Measurements from ENCODE around the gene ABCG2.
"Not testable (repeated sequence)": the region's sequence is repeated elsewhere in the genome, so short reads cannot be mapped to it uniquely, and the experiment has no call there.

The ABCG2 gene

DNA sequence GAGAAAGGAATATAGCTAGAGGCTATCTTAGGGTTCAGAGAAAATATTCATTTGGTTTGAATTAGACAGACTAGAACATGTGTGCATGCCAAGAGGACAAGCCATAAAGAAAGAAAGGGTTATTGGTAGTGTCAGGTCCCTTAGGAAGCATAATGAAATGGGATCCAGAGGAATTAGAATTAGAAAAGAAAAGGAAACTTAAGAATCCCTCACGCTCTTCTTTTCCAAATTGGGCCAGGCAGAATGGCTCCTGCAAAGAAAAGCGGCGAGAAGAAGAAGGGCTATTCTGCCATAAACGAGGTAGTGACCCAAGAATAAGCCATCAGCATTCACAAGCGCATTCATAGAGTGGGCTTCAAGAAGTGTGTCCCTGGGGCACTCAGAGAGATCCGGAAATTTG lies 4.9 kb upstream of the ABCG2 start:
- no peak for DNase-seq

DNA sequence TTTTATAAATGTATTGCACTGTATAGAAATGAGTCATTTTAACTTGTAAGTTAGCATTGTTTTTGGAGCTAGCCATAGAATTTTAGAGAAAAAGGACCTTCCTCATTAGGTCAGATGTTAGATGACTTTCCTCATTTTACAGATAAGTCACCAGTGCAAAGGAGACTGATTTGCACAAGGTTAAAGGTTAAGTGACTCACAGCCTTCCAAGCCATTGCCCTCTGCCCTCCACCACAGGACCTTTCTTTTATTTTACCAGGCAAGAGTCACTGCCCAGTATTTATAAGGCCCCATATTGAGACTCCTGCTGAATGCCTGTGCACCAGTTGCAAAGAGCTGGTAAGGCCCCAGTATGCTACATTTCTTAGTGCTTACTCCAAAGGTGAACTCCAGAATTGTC lies 4.2 kb upstream of the ABCG2 start:
- DNase-seq: no peak

DNA sequence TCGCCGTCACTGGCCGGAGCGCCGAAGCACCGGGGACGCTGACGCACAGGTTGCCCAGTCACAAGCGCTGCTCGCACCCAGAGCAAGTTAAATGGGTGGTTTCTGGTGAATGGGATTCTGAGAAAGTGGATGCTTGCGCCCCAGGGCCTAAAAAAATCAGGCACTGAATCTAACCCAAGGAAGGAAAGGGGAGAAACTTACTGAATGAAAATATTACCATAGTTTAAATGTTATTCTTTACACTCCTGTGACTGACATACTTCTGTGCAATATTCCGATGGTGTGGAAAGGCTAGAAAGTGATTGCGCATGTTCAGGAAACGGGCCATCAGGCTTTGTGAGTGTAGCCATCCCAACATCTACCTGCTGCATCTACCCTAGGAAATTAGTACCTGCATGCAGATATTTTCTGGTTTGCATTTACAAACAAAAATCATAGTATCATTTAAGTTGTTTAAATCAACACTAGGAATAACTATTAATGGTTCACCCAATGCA lies 838 bp upstream of the ABCG2 start:
- DNase-seq: no peak

DNA sequence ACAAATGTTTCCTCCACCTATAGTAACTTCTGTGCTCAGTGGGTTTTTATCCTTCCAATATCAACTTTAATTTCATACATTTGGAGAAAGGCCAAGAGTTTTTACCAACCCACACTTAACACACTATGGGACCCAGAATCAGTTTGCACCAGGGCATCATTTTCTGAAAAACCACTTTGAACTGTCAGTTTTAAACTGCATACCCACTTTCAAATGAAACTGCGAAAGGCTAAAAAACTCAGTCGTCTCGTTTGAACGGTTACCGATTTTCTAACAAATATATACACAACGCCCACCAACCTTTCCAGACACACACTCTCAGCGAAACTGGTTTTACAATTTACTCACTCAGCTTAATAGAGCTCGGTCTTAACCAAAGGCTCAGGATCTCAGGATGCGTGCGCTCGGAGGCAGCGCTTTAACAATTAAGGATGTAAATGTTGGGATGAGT lies 376 bp downstream of the ABCG2 start:
- no peak for DNase-seq

DNA sequence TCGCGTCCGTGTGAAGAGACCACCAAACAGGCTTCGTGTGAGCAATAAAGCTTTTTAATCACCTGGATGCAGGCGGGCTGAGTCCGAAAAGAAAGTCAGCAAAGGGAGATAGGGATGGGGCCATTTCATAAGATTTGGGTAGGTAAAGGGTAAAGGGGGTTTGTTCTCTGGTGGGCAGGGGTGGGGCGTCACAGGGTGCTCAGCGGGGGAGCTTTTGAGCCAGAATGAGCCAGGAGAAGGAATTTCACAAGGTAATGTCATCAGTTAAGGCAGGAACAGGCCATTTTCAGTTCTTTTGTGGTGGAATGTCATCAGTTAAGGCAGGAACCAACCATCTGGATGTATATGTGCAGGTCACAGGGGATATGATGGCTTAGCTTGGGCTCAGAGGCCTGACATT lies 6.1 kb downstream of the ABCG2 start:
- not testable (repeated sequence) for DNase-seq

DNA sequence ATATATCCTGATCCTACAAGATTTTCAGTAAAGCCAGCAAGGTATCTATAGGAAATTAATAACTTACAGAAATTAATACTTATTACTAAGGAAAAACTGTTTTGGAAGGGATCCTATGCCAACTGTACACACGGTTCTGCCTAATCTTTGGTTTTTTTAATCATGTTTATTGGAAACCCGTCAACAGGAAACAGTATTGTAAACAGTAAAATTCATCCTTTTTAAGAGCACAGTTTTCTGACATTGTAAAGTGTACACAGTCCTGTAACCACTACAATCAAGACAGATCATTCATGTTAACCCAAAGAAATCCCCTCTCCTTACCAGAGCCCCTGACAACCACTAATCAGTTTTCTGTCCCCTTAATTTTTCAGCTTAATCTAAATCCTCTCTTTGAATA lies 9.9 kb downstream of the ABCG2 start:
- no peak for DNase-seq

DNA sequence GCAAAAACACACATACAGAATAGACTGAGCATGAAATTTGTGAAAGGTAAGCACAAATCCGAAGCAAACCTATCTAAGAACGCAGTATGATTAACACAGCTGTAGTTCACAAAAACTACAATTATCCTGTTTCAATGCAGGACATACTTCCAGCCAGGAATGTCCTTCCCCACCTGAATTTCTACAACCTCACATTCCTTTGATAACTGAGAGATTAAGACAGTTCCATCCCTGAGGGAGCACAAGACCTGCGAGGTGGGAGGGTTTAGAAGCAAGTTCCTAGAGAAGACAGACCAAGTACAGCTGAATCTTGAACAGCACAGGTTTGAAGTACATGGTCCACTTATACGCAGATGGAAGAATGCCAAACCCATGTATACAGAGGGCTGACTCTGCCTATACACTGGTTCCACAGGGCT lies 10.6 kb downstream of the ABCG2 start:
- no peak for DNase-seq

DNA sequence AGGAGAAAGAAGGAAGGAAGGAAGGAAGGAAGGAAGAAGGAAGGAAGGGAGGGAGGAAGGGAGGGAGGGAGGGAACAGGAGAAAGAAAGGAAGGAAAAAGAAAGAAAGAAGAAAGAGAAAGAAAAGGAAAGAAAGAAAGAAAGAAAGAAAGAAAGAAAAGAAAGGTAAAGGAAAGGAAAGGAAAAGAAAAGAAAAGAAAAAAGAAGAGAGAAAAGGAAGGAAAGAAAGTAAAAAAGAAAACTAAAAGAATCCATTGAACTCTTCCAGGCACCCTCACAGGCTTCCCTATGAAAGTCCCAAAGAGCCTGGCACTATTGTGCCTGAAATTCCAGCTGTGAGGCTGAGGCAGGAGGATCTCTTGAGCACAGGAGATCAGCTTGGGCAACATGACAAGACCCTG lies 11.5 kb downstream of the ABCG2 start:
- DNase-seq: no peak

DNA sequence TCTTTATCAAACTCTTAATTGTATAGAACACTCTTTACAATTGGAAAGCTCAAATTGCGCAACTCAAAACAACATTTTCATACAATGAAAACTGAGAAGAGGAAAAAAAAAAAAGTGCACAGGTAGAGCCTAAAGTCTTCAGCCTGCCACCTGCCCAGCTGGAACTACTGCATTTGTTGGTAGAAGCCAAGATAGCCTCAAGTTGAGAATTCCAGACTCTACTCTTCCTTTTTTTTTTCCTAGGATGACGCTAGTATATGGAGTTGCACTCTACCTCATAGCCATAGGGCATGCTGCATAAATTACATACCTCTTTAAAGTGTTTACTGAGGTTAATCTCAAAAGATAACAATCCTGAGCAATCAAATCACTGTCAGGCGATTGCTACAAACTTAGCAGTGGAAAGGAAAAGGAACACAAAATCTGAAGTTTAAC lies 13.6 kb downstream of the ABCG2 start:
- DNase-seq: no peak

DNA sequence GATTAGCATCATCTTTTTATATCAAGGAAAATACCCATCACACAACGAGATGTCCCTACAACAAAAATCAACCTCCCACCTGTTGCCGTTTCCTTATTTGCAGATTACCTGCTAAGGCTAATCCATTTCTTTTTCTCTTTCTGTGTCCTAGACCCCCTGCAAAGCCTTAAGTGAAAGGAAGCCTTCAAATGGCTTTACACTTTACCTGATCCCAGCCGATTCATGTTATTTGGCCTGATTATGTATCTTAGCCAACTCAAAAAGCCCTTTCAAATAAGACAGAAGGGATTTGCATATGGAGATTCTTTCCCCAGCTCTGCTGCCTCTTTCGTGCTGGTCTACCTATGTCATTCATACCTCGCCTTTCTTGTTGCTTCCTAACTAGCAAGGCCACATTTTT lies 14.4 kb downstream of the ABCG2 start:
- no peak for DNase-seq

DNA sequence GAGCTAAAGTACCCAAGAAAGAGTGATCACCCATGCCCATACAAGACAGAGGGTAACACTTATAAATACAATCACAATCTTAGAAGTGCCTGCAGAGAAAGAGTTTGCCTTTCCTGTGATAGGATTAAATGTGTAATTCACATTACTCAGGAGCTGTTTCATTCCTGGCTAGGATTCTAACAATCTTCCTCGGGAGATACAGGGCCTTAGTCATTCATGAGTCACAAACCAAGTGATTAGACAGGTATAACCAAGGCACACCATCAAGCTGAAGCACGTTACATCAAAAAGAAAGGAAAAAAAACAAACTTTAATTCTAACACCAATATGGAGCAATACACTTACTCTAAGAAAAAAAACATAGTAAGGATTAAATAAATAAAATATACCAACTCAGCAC lies 14.9 kb downstream of the ABCG2 start:
- no peak for DNase-seq

DNA sequence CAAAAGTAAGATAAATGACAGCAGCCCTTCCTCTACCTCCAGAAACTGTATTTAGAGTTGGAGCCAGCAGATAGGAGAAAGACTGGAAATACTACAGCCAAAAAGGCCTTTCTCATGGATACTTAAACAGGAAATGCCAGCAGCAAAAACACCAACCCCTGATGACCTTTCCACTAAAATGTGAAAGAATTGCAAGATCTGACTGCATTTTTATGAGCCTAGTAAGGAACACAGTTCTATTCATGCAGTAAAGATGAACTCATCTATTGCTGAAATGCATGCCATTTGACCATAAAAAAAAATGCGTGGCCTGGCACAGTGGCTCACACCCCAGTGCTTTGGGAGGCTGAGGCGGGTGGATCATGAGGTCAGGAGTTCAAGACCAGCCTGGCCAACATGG lies 19.9 kb downstream of the ABCG2 start:
- no peak for DNase-seq

DNA sequence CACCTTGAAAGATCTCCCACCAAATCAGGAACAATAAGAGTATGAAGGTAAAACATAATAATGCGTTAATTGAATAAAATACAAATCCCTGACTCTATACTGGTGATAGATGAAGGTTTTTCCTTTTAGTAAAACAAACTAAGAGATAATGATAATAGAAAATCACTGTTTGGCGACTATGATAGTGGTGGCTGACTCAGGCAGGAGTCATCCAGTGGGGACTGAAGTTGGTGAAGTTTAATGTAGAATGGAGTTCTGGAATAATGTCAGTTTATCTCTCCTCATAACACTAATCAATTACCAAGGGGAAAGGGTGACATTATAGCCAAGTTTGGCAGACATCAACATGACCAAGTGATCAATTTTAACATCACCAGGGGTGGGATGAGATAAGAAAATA lies 21.3 kb downstream of the ABCG2 start:
- DNase-seq: no peak

DNA sequence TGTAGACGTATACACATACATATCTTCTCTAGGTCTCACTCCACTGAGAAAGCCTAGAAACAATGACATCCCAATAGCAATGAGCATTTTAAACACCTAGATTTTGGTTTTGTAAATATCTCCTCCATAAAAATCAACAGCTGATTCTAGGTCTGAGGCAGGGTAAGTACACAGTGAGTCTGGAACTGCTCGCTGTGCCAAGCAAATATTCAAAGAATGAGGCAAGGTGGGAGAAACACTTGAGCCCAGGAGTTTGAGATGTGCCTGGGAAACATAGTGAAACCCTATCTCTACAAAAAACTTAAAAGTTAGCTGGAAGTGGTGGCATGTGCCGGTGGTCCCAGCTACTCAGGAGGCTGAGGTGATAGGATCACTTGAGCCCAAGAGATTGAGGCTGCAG lies 22.2 kb downstream of the ABCG2 start:
- DNase-seq: no peak

DNA sequence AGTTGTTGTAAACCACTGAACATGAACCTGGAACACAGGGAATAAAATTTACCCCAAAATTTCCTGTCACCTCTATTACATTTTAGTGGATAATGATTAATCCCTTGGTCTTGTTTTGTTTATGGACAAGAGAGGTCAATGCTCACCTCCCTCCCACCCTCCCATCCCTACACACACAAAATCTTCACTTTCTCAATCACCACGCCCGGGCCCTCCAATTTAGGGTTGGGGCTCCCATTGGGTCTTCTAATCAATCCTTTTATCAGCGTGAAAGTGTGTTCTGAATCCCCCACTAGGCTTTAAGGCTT lies 23.1 kb downstream of the ABCG2 start:
- no peak for DNase-seq

DNA sequence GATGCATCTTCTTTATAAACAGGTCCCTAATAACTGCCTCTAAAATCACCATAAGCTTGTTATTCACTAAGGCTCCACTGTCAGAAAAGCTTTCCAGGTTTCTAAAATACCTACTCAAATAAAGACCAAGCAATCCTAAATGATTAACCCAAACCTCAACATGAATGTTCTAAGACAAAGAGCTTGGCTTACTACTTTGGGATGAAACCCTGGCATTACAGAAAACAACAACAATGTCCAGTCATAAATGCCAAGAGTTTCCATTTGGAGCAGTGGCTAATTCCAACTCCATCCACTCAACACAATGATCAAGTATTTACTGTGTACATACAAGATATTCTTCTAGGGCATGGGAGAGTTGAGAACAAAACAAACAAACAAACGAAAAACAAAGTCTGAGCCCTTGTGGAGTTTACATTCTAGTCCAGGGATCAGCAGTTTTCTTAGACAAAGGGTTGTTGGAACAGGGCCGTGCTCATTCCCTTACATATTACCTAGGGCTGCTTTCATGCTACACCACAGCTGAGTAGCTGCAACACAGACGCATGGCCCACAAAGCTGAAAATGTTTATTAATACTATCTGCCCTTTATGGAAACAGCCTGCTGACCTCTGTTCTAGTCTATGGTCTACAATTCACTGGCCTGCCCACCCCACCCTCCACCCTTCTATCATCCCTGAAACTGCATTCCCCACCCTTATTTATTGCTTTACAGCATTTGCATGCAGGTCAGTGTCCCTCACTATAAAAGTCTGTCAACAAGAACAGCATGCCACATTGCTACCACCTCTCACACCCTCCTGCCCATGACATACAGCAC lies 23.7 kb downstream of the ABCG2 start:
- no peak for DNase-seq

DNA sequence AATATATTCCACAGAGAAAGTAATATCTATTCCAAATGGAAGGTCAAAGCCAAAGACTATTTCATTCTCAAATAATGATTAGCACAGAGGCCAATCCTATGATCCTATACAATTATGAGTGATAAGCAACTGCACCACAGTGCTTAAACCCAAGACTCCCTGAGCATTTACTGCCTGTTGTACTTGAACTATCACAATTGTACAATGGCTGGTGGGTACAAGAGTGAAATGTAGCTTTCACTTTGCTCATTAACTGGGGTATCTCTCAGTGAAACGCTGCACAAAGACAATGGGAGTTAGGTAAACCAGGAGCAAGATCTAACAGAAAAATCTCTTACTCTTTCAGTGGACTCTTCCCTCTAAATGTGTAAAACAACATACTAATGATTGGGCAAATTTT lies 24.3 kb downstream of the ABCG2 start:
- DNase-seq: no peak

DNA sequence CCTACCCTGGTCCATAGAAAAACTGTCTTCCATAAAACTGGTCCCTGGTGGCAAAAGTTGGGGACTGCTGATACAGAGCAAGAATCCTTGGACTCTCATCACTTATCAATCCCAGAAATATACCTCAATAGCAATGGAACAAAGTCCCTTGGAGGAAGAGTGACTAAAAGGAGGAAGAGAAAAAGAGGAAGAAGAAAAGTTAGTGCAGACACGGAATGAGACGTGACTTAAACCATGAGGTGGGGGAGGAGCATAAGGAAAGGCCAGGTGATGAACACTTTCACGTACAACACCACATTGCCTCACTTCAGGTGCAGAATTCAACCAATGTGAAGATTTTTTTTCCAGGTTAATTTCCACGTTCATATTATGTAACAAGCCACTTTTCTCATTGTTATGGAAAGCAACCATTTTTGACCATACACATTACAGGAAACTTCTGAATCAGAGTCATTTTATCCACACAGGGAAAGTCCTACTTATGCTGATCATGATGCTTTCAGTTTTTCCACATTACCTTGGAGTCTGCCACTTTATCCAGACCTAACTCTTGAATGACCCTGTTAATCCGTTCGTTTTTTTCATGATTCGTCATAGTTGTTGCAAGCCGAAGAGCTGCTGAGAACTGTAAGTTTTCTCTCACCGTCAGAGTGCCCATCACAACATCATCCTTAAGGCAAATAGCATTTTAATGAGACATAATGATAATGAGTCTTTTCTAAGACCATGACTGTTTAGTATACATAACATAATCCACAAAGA lies 27.7 kb downstream of the ABCG2 start:
- DNase-seq: no peak

DNA sequence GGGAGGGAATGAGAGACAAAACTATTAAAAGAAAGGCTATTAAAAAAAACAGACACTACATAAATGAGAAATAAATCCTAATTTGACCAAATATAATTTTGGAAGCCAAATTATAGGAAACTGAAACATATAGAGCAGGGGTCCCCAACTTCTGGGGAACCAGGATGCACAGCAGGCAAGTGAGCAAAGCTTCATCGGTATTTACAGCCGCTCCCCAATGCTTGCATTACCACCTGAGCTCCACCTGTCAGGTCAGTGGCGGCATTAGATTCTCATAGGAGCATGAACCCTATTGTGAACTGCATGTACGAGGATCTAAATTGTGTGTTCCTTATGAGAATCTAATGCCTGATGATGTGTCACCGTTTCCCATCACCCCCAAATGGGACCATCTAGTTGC lies 28.4 kb downstream of the ABCG2 start:
- no peak for DNase-seq

DNA sequence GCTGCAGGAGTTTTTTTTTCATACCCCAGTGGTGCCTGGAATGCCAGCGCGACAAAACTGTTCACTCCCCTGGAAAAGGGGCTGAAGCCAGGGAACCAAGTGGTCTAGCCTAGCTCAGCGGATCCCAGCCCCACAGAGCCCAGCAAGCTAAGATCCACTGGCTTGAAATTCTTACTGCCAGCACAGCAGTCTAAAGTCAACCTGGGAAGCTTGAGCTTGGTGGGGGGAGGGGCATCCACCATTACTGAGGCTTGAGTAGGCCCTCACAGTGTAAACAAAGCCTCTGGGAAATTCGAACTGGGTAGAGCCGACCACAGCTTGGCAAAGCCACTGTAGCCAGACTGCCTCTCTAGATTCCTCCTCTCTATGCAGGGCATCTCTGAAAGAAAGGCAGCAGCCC lies 36.2 kb downstream of the ABCG2 start:
- not testable (repeated sequence) for DNase-seq

DNA sequence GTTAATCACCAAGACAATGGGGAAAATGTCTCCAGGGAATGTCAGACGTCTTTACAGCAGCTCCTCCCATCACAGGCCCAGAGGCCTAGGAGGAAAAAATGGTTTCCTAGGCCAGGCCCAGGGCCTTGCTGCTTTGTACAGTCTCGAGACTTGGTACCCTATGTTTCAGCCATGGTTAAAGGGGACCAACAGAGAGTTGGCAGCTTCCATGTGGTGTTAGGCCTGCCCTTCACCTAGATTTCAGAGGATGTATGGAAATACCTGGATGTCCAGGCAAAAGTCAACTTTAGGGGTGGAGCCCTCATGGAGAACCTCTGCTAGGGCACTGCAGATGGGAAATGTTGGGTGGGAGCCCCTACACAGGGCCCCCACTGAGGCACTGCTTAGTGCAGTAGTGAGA lies 38.5 kb downstream of the ABCG2 start:
- DNase-seq: no peak

DNA sequence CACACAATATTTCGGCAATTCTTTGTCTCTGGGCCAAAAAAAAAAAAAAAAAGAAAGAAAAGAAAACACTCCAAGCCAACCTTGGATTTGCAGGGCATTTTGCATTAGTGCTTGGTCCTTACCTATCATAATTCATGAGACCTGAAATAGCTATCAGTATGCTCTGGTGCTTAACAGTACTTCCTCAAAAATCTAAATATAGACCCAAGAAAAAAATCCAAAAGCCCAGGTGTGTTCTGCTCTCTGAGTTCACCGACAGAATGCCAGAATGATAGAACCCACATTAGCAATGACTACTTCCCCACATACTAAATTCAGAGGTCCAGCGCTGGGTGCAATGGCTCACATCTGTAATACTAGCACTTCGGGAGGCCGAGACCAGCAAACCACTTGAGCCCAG lies 42.9 kb downstream of the ABCG2 start:
- DNase-seq: no peak

DNA sequence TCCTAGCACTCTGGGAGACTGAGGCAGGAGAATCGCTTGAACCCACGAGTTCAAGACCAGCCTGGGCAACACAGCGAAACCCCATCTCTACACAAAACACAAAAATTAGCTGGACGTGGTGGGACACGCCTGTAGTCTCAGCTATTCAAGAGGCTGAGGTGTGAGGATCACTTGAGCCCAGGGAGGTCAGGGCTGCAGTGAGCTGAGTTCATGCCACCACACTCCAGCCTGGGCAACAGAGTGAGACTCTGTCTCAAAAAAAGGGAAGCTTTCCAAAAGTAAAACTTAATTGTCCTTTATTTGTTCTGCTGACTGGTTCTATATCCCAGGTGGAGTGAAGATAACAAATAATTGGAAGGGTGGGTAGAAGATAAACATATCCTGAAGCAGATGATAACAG lies 45.6 kb downstream of the ABCG2 start:
- DNase-seq: no peak

DNA sequence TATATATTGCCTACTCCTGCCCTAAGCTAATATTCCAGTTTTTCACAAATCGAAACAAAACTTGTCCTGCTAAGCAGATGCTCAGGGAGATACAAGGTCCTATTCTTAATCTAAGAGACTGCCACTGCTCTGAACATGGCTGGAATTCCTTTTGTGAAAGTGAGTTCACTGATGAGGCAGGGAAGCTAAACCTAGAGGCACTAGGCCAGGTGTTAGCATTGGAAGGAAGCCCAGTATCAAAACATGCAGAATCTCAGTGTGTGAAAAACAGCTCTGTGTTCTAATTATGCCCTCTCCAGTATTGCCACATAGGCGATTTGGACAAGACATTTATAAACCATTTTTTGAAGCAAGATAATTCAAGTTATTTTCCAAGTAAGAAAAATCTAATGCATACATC lies 47.6 kb downstream of the ABCG2 start:
- DNase-seq: no peak

Data from CD4-positive, alpha-beta T cell treated with Interleukin-10 for 1 hour (primary cell).